Measurements from ENCODE around the gene HIP1.

GRCh38 chr7:75571209-75571608 lies 167.5 kb downstream of the HIP1 start:
- TF ChIP-seq CTCF (IDR thresholded peaks at IDR 0.05; ENCODE audit: insufficient read depth, low read length, poor library complexity, severe bottlenecking): no peak
- TF ChIP-seq EZH2phosphoT487 (conservative IDR thresholded peaks at IDR 0.05; ENCODE audit: low read length): no peak

Data from SU-DHL-6 (cell line).